Astrocyte of the cerebellum (primary cell): ENCODE results near the gene OR10H1.

ENCODE experiments used
- DNase-seq: peaks from one replicate; pipeline ENCODE4 v3.0.0-alpha.2; 2011; ENCODE audit warnings: low read depth
- H3K4me3 ChIP-seq: 2 replicates; pipeline ENCODE4 v1.5.1; 2011; ENCODE audit warnings: mild to moderate bottlenecking, low read depth, low read length, moderate library complexity
- in situ Hi-C: cut with HindIII; loops from 2 replicates; pipeline ENCODE4 v1.10.0; 2017; ENCODE audit warnings: low sequenced_read_pairs
- TF ChIP-seq, protein P1 (sequence below): IDR thresholded peaks from 2 replicates; pipeline ENCODE4 v1.5.1; 2012; ENCODE audit warnings: low read length, low read depth, moderate library complexity, mild to moderate bottlenecking; ENCODE audit errors: missing control alignments

Gene OR10H1, protein sequence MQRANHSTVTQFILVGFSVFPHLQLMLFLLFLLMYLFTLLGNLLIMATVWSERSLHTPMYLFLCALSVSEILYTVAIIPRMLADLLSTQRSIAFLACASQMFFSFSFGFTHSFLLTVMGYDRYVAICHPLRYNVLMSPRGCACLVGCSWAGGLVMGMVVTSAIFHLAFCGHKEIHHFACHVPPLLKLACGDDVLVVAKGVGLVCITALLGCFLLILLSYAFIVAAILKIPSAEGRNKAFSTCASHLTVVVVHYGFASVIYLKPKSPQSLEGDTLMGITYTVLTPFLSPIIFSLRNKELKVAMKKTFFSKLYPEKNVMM

GRCh38 chr19:15815306-15815705 is at the start of gene OR10H1:
Gene OR10H1, minus strand, starts transcription at chr19:15815664. Its CDS starts 7,627 bp downstream, at chr19:15808037.
- in situ Hi-C loops: no loop called here
- H3K4me3 ChIP-seq: no peak within 1 kb of the TSS
- no peak for DNase-seq
- TF ChIP-seq, protein P1, sequence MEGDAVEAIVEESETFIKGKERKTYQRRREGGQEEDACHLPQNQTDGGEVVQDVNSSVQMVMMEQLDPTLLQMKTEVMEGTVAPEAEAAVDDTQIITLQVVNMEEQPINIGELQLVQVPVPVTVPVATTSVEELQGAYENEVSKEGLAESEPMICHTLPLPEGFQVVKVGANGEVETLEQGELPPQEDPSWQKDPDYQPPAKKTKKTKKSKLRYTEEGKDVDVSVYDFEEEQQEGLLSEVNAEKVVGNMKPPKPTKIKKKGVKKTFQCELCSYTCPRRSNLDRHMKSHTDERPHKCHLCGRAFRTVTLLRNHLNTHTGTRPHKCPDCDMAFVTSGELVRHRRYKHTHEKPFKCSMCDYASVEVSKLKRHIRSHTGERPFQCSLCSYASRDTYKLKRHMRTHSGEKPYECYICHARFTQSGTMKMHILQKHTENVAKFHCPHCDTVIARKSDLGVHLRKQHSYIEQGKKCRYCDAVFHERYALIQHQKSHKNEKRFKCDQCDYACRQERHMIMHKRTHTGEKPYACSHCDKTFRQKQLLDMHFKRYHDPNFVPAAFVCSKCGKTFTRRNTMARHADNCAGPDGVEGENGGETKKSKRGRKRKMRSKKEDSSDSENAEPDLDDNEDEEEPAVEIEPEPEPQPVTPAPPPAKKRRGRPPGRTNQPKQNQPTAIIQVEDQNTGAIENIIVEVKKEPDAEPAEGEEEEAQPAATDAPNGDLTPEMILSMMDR: no peak

GRCh38 chr19:15864824-15865223 is 49.4 kb upstream of the OR10H1 start:
- DNase-seq: no peak
- no peak overlapping the region for H3K4me3 ChIP-seq
- in situ Hi-C loops: no loop called here
- TF ChIP-seq, protein P1: no peak

GRCh38 chr19:15863272-15863671 is 47.8 kb upstream of the OR10H1 start:
- TF ChIP-seq, protein P1: no peak
- DNase-seq: no peak
- H3K4me3 ChIP-seq: no peak overlapping the region

GRCh38 chr19:15862444-15862843 is 47.0 kb upstream of the OR10H1 start:
- in situ Hi-C loops: no loop called here
- no peak for DNase-seq
- no peak overlapping the region for H3K4me3 ChIP-seq
- TF ChIP-seq, protein P1: no peak

More at GRCh38 chr19:15863272-15863671, 47.8 kb upstream of the OR10H1 start:
- in situ Hi-C loops: no loop called here

- H3K4me3 ChIP-seq: no peak overlapping the region
- no peak for DNase-seq
- TF ChIP-seq, protein P1: no peak
- in situ Hi-C loops: no loop called here
Observed at GRCh38 chr19:15860522-15860921, 45.1 kb upstream of the OR10H1 start.

- TF ChIP-seq, protein P1: no peak
- no peak overlapping the region for H3K4me3 ChIP-seq
- in situ Hi-C loops: no loop called here
- no peak for DNase-seq
Observed at GRCh38 chr19:15859187-15859586, 43.7 kb upstream of the OR10H1 start.
